Hematopoietic multipotent progenitor cell (in vitro differentiated cells): ENCODE measurements around the gene CD207. TPM values are rescaled to one million over a fixed set of nuclear protein-coding genes. Genes with fewer than 3 reads are reported as not detected.

Experiments
- DNase-seq, 3 donors: peaks; one replicate each; pipeline ENCODE4 v3.0.0-alpha.2; 2011 to 2015; ENCODE audit warnings: low read depth in 2 of 3, low spot score in 2 of 3
- small RNA-seq: library from RNA; depleted of rRNA; stranded (forward); fragments of <200 nt; gene quantifications from one replicate; pipeline ENCODE3, GENCODE V24; 2012
- total RNA-seq: library from RNA; depleted of rRNA; stranded (reverse); fragments of >200 nt; gene quantifications from one replicate; pipeline ENCODE4 v1.2.3, GENCODE V29; 2012

The CD207 gene
- total RNA-seq, 1 donor: not detected

DNA sequence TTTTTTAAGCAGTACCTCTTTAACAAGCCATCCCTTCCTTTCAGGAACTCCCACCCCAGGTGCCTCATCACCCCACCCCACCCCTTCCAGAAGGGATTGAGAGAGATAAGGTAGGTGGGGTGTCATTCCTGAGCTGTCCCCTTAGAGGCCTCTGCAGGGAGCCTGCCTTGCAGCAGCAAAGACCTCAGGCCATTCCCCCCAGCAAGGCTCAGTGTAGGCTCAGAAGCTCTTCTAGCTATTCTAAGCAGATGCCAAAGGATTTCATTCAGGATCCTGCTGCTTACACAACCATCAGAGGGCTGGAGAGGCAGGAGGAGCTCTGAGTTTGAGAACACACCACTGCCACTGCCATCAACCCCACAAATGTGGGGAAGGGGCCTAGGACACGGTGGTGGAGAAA is 39.4 kb downstream of the CD207 start:
- no peak for DNase-seq

DNA sequence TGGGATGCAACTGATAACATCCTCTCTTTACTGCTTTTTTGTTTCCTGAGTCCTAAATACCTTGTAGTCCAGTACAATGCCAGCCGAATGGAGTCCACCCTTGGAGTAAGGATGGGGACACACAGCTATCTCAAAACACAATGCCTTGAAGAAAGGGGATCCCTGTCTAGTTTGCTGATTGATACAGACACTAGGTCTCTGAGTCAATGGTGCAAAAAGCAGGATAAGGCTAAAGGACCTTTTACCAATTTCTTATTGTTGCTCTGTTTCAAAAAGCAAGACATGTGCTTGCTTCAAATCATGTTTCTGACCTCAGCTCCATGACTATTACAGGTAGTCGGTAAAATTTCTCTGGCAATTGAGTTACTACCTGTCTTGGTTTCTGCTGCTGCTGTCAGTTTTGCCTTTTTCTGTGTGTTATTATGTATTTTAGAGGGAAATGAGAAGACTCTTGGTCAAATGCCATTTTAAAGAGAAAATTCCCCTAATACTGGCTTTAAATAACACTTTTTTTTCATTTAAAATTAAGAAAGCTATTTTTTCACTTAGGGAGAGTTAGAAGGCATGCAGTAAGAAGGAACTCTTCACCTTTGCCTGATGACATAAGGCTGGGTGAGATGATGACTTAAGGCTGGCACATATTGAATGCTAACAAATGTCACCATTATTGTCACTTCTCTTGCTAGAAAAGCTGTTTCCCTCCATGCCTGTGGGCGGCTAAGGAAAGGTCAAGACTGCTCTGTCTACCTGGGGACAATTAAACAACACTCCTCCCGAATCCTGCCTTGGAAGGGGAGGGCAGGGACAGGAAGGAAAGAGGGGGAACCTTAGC is 40.2 kb downstream of the CD207 start:
- DNase-seq: no peak

DNA sequence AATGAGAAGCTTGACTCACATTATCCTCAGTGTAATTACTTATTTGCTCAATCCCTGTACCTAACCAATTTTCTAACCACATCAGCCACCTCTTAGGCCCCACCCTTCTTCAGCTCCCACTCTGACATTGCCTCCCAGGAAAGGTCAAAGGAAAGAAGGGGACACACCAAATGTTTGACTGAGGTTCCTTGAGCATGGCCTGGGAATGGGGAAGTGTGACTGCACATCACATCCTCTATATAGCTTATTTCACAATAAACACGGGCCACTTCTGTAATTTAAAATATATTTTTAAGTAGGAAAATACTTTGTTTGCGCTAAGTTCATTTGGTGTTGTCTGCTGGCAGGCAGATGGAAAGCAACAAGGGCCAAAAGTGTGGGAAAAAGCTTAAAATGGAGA is 42.2 kb downstream of the CD207 start:
- no peak for DNase-seq

DNA sequence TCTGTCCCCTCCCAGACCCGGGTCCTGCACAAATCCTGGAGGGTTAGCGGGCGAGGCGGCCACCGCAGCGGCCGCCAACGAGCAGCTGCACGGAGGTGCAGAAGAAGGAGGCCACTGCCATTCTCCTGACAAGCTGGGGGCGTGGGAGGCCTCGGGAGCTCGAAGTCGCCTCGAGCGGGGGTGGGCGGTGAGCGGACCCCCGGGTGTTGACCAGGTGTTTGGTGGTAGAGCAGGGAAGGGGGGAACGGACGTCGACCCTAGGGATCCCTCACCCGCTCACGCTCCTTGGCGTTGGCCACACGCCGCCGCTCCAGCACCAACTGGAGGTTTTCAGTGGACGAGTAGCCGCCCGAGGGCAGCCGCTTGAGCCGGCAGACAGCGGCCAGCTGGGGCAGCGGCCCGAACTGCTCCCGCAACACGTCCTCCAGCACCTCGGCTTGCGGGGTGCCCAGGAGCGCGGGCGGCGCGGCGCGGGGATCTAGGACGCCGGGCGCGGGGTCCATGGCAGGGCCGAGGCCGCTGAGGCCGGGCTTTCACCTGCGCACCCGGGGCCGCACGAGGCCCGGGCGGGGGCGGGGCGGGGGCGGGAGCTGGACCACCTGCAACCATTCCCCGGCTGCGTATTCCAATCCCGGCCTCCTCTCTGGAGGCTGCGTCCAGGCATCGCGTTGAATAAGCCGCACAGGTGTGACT is 45.3 kb downstream of the CD207 start, which contains the start of gene FIGLA:
TSS of gene FIGLA (minus strand) at position 508 of the 693 bp plus-strand sequence. CDS start at position 503, 5 bp downstream.
- DNase-seq: no peak

DNA sequence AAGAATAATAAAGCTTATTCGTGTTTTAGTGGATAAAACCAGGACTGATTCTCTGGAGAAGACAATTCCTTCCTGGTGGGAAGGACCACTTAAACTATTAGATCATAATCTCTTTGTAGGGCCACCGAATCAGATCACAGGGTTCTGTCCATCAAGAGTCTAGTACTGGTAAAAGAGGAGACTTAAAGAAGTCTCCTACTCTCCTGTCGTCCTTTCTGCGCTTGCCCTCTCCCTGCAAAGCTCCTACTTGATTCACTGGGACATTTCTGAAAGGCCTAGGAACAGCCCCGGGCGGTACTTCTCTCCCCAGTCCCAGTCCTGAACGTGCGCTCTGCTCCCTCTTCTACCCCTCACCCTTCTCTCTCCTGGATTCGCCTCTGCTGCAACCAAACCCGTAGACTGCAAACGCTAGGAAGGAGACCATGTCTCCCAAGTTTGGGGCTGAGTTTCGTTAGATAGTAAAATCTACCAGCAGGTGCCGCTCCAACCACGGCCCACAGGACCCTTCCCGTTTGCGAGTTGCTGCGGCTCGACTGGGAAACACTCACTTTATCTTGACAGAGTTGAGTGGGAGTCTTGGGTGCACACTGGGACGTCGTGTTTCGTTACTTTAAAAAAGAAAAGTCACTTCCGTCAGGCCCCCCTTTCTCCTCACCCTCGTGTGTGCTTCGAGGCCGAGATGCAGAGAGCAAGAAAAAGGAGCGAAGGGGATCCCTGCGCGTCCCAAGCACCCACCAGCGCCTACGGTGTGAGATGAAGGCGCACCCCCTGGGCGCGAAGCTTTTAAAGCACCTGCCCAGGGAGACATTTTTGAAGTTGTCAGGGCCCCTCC is 46.1 kb downstream of the CD207 start:
- DNase-seq: peak; percentile 25 to 82 (median 70)

DNA sequence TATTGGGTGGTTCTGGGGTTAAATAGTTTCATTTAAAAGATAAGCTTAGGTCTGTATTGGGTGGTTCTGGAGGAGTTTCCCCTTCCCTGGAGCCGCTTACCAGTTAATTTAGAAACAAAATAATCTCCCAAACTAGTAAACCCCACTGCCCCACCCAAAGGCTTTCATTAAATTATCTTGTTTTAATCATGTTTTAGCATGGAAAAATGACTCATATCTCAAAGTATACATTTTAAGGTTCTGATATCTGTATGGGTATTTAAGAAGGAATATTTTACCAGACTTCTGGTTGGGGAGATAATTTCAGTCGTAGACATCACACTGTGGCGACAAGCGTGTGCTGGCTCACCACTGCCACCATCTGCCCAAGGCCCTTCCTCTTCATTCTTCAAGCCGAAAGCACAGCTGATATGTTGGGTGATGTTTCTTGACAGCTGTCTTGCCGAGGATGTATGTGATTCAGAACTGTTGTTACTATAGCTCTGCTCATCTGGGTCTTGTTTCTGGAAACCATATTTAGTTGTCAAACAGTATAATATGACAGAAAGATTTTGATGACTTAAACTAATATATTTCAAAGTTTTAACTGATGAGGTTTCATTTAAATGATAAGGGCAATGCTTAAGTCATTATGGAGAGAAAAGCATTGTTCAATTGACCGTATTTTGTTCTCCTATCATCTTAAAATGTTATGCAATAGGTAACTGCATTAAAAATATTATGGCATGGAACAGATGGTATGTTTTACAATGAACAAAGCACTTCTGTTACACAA is 50.3 kb downstream of the CD207 start:
- peak in 2 of 3 donors; percentile 40 to 65 for DNase-seq

DNA sequence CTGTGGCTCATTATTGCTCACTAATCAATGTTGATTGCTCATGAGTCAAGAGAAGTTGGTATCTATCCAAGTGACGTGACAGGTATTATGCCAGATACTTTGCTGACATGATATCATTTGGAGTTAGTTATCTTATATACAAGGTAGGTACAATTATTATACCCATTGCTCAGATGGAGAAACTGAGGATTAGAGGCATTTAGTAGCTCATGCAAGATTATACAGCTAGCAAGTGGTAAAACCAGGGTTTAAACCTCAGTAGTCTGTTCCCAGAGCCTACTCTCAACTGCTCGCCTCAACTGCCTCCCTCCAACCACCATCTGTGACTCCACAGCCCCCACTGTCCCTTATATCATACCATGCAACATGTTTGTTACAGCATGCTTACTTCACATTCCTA is 51.3 kb downstream of the CD207 start:
- DNase-seq: no peak

Small RNAs within 50 kb of the gene (small RNA-seq; reads per million reads assigned to genes)
- gene HMGN2P21: not detected

Other genes with a start within 250 kb of the CD207 start
- 4.3 TPM for gene ADD2, start 67.6 kb downstream of the CD207 start, total RNA-seq
- not detected for gene FIGLA, start 45.2 kb downstream of the CD207 start, total RNA-seq
- gene CLEC4F, start 15.2 kb downstream of the CD207 start, total RNA-seq: not detected
- not detected for gene VAX2, start 64.8 kb upstream of the CD207 start, total RNA-seq
- not detected for gene ATP6V1B1, start 100.1 kb upstream of the CD207 start, total RNA-seq
- 1.9 TPM for gene ANKRD53, start 142.8 kb upstream of the CD207 start, total RNA-seq
- gene TEX261, start 159.1 kb upstream of the CD207 start, total RNA-seq: 18.9 TPM
- 58.7 TPM for gene NAGK, start 232.8 kb upstream of the CD207 start, total RNA-seq